SH-SY5Y (cell line): ENCODE measurements around the gene JMJD7.

Experiments
- GATA2 ChIP-seq: IDR thresholded peaks from 2 replicates; pipeline ENCODE4 v1.6.1; 2011; ENCODE audit warnings: mild to moderate bottlenecking, low read depth, low read length
- GATA3 ChIP-seq: IDR thresholded peaks from 2 replicates; pipeline ENCODE4 v1.6.1; 2011; ENCODE audit warnings: low read depth, mild to moderate bottlenecking, low read length, moderate library complexity

- TF ChIP-seq GATA3: no peak
- TF ChIP-seq GATA2: no peak
Observed at GRCh38 chr15:41778521-41778920, 49.4 kb upstream of the JMJD7 start.
